Ramos (cell line): ENCODE results near the gene DAAM1.

Source experiments
- in situ Hi-C: fragments of 300-500 bp; cut with MboI; formaldehyde crosslinking; loops from one replicate; pipeline ENCODE4 v1.14.3; 2022; ENCODE audit warnings: low sequenced_read_pairs; ENCODE audit not compliant: unreplicated experiment

The DAAM1 gene

DNA sequence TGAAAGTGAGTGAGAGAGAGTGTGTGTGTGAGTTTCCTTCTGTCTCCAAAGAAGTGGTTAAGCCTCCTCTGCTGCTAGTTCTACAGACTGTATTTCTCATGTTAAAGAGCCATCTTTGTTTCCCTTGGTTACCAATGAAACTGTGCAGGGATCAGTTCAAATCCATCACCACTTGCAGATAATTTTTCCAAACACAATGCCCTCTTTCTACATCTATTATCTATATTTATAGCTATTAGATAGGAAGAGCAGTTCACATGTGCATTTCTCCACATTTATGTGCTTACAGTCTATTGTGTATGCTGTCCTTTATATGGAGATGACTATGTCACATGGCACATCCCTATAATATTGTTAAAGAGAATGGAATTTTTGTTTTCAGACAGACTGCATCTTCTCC, 2.2 kb upstream of the DAAM1 start:
- in situ Hi-C loops: no loop called here

GRCh38 chr14:59187118-59187517, 1.3 kb upstream of the DAAM1 start:
- in situ Hi-C loops: no loop called here

DNA sequence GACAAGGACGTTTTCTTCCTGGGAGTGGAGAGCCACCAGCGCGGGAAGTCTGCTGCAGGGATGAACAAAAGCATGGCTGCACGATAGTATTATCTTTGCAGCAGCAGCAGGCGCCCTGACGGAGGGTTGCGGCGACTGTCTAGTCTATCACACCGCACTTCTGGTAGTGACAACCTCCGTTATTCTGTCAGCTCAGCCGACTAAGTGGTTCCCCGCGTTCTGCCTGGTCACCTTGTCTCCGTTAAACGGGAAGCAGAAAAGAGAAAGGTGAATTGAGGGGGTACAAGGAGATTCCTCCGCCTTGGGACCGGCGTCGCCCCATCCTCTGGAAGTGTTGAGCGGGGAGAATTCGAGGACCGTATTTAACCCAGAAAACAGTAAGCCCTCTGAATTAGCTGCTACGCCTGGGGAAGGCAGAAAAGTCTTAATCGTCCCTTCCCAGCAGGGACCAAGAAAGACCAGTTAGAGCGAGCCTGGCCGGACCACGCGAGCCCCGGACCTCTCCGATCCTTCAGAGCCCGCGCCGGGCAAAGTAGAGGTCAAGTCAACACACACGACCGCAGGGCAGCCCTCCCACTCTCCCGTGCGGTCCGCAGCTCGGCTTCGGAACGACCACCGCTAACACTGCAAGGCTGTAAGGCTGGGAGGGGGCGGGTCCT, 536 bp upstream of the DAAM1 start:
- in situ Hi-C loops: no loop called here

- in situ Hi-C loops: no loop called here
These were observed 771 bp downstream of the DAAM1 start for GRCh38 chr14:59189091-59189785.

DNA sequence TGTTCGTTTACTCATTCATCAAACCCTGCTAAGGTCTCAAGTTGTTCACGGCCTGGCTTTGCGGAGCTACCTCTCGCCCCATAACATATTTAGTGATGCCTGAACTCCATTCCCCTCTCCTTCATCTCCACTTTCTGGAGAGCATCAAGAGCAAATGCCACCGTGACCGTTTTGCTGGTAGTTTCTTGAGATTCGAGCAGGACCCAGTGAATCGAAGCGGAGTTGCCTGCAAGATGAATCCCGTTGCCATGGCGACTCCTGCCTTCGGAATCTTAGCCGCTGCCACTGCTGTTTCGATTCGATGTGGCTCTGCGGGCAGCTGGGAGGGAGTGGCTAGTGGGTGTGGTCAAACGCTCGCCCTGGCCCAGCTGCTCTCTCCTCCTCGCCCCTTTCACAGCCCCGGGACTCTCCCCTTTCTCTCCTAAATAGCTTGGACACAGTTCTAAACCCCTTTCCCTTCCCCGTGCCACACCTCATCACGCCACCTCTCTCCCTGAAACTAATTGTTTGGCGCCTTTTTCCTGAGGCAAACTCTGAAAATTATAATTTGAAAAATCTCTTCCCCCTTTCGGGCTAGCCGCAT, 1.4 kb downstream of the DAAM1 start:
- in situ Hi-C loops: no loop called here

GRCh38 chr14:59190372-59190771, 1.9 kb downstream of the DAAM1 start:
- in situ Hi-C loops: no loop called here

DNA sequence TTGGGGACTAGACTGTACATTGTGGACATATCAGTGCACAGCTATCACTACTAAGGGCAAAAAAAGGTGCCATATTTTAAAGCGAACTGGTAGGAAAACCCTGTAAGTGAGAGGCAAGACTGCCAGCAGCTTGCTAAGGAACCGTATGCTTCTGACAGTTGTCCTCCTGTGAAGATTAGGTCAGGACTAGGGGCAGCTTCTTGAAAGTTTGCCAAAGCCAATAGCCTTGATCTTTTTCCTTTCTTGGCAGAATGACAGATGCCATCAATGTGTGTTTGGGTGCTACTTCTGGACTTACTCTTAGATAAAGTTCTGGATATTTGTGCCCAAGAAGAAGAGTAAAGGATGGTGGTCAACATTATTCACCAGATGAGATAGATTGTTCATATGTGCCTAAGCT, 7.4 kb downstream of the DAAM1 start:
- in situ Hi-C loops: no loop called here

DNA sequence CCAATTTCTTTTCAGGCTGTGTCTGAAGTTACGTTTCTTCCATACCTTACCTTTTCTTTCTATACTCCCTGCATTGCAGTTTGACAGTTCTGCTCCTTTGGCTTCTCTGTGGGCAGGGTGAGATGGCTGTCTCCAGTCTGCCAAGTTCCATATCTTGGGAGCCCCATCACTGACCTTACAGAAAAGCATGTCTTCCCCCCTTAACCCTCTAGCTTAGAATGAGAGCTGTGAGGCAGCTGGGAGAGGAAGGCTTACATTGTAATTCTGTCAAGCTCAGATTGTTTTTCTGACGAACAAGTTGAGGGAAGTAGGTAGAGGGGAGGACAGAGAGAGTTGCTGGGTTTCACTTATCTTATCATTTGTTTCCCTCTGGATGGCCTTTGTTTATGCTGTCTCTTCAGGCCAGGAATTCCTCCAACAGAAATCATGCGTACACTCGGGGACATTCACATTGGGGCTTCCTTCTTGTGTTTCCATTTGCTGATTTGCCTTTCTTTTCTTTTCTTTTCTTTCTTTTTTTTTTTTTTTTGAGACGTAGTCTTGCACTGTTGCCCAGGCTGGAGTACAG, 9.3 kb downstream of the DAAM1 start:
- in situ Hi-C loops: no loop called here

DNA sequence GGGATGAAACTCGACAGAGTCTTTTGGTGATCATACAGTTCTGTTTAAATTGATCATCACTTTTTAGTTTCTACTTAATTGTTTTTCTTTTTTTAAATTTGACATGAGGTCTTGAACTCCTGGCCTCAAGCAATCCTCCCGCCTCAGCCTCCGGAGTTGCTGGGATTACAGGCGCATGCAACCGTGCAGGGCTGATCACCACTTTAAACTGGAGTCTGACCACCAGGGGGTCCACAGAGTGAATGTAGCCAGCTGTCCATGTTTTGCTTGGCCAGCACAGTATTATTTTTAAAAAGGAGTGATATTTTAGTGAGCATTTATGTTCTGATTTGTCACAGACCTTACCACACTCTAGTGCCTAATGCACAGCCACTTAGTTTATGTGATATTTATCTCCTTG, 10.7 kb downstream of the DAAM1 start:
- in situ Hi-C loops: no loop called here

GRCh38 chr14:59199614-59200013, 11.1 kb downstream of the DAAM1 start:
- in situ Hi-C loops: no loop called here

DNA sequence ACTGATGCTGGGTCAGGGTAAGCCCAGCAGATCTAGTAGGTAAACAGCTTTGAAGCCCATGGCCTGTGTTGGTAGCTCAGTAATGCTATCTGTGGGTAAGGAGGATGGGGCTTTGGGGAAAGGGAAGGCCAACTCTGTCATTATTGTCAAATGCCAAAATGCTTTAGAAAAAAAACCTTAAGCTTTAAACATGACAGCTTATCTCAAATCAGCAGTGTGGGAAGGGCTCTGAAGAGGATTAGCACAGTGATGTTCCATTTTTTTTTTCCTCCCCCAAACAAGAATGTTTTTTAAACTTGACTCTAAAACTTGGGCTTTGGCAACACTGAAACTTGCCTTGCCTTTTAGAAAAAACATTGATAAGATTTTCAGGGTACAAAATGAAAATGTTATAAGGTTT, 11.7 kb downstream of the DAAM1 start:
- in situ Hi-C loops: no loop called here

GRCh38 chr14:59202031-59202430, 13.6 kb downstream of the DAAM1 start:
- in situ Hi-C loops: no loop called here

DNA sequence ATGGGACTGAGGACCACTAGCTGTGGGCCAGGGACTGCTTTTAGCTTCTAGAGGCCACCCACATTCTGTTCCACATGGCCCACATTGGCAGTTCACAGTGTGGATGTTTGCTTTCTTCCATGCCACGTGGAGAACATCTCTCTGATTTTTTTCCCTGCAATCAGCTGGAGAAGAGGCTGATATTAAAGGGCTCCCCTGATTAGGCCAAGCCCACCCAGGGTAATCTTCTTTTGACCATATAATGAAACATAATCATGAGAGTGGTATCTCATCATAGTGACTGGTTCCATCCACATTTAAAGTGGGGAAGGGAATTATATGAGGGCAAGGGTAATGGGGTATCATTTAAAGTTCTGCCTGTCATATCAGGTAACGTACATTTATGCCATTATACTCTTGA, 15.8 kb downstream of the DAAM1 start:
- in situ Hi-C loops: no loop called here

GRCh38 chr14:59206892-59207291, 18.4 kb downstream of the DAAM1 start:
- in situ Hi-C loops: no loop called here

GRCh38 chr14:59207506-59207933, 19.1 kb downstream of the DAAM1 start:
- in situ Hi-C loops: no loop called here

GRCh38 chr14:59208224-59208814, 19.9 kb downstream of the DAAM1 start:
- in situ Hi-C loops: no loop called here

GRCh38 chr14:59208954-59209353, 20.5 kb downstream of the DAAM1 start:
- in situ Hi-C loops: no loop called here

- in situ Hi-C loops: no loop called here
These were observed 22.2 kb downstream of the DAAM1 start for GRCh38 chr14:59210621-59211020.

DNA sequence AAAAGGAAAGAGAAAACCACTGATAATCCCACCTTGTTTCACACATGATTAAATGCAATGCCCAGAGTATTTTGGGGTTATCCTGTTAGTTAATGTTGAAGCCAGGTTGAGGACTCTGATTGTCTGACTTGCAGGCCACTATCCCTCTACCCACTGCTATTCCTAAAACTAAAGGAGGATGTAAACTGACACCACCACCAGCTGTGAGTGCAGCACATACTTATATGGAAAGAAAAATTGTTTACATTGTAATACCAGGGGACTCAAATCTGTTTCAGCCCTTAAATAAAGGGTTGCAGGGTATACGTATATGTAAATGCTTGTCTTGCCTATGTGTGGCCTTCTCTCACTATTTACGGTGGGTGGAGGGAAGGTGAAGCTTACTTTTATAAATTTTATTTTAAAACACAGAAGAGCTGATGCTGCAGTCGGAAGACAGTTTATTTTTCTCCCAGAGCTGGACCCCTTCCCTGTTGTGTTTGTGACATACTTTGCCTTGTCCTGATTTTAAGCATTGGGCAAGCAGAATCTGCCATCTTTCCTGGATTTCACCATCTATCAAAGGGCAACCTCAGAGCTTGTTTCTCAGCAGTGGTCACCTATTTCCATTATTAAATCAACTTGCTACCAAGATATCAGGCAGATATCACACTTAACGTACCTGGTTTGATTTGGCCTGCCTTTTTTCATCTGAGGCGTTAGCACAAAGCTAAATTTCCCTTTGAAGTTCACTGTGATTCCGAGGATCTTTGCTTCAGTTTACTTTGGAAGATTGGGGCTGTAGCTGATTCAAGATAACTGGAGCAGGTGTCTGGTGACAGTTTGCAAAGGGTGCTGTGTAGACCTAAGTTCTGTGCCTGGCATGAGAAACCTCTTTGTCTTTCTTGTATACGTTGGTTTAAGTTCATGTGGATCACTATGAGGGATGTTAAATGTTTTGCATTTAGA, 25.2 kb downstream of the DAAM1 start:
- in situ Hi-C loops: no loop called here

DNA sequence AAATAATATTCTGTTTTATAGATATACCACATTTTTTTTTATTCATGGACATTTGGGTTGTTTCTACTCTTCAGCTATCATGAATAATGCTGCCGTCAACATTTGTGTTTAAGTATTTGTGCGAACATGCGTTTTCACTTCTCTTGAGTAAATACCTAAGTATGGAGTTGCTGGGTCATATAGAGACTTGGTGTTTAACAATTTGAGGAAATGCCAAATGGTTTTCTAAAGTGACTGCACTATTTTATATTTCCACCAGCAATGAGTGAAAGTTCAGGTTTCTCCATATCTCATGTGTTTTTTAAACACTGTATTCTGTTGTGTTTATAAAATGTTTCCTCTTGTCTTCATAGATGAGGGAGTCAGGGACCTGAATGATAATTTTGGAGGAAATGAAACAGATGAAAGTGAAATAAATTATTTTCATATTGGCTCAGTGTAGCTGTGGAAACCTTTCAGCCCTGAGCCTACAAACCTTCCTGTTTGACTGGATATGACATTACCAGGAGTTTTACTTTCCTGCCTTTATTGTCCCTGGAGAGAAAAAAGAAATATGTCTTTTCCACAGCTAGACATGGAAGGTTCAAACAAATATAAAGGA, 26.3 kb downstream of the DAAM1 start:
- in situ Hi-C loops: no loop called here
